ENCODE data around the gene STXBP2. TPM values are rescaled to one million over a fixed set of nuclear protein-coding genes. Genes with fewer than 3 reads are reported as not detected.
A peak's percentile ranks its signal among the peaks of the same experiment; 100 is the strongest.

STXBP2 gene
- total RNA-seq, 4 donors from 2014 or later, result 2.4 to 10.3 (median 8.2) TPM; not detected in 1

DNA sequence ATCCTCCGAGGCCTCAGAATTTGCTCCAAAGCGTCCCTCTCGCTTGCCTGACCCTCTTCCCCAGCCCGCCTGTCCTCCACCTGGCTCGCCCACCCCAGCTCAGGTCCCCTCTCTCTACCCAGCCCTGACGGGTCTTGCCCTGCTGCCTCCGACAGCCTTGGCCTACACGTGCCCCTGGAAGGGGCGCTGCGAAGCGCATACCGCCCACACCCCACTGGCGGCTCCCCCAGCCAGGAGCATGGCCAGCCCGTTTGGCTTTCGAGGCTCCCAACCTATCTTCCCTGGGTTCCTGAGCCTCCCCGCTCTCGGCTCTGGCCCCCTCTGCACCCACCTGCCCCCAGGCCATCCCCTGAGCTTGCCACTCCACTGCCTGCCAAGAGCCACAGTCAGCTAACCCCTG, 12.1 kb upstream of the STXBP2 start:
- H3K27ac ChIP-seq, result no peak overlapping the region
- intact Hi-C loops (cut with DNase I; ENCODE audit: low total_unique reads), result no loop called here
- peaks cover 0 to 13% of the 10 kb centered on the region in 2 donors for H3K4me1 ChIP-seq
- H3K36me3 ChIP-seq, result no peaks in the 10 kb centered on the region
- no peaks in the 10 kb centered on the region for H3K27me3 ChIP-seq
- no peak for TF ChIP-seq POLR2A (IDR thresholded peaks at IDR 0.05)
- TF ChIP-seq, protein P1, sequence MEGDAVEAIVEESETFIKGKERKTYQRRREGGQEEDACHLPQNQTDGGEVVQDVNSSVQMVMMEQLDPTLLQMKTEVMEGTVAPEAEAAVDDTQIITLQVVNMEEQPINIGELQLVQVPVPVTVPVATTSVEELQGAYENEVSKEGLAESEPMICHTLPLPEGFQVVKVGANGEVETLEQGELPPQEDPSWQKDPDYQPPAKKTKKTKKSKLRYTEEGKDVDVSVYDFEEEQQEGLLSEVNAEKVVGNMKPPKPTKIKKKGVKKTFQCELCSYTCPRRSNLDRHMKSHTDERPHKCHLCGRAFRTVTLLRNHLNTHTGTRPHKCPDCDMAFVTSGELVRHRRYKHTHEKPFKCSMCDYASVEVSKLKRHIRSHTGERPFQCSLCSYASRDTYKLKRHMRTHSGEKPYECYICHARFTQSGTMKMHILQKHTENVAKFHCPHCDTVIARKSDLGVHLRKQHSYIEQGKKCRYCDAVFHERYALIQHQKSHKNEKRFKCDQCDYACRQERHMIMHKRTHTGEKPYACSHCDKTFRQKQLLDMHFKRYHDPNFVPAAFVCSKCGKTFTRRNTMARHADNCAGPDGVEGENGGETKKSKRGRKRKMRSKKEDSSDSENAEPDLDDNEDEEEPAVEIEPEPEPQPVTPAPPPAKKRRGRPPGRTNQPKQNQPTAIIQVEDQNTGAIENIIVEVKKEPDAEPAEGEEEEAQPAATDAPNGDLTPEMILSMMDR (IDR thresholded peaks at IDR 0.05), result no peak
- H3K9me3 ChIP-seq, result no peaks in the 10 kb centered on the region
- DNase-seq, result no peak
- no peak overlapping the region for H3K4me3 ChIP-seq

DNA sequence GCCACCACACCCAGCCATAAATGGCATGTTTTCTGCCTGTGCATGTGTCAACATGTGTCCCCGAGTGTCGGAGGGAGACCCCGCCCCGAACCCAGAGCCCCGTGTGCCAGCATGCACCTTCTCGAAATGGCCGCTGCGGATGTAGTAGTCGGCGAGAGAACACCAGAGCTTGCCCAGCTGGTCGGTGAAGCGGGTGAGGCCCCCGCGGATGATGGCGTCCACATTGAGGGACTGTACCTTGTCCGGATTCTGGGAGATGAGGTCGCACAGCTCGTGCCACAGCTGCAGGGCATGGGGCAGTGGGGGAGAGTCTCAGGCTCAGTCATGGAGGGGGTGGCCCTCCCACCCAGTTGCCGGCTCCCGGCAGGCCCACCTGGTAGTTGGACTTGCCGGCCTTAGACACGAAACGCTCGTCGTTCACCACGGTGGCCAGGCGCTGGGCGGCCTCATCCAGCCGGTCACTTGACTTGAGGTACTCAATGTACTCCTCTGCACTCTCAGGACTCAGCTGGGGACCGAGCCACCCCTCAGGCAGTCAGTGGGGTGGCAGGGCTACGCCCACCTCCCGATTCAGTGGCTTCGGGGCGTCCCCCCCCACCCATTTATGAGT, 11.0 kb upstream of the STXBP2 start:
- no peaks in the 10 kb centered on the region for H3K36me3 ChIP-seq
- H3K27ac ChIP-seq, result no peak overlapping the region
- H3K4me1 ChIP-seq, result peaks cover 8 to 16% of the 10 kb centered on the region in 2 donors
- H3K27me3 ChIP-seq, result no peaks in the 10 kb centered on the region
- intact Hi-C loops (cut with DNase I; ENCODE audit: low total_unique reads), result no loop called here
- DNase-seq, result no peak
- no peaks in the 10 kb centered on the region for H3K9me3 ChIP-seq
- H3K4me3 ChIP-seq, result no peak overlapping the region
- TF ChIP-seq, protein P1 (IDR thresholded peaks at IDR 0.05), result no peak
- no peak for TF ChIP-seq POLR2A (IDR thresholded peaks at IDR 0.05)

DNA sequence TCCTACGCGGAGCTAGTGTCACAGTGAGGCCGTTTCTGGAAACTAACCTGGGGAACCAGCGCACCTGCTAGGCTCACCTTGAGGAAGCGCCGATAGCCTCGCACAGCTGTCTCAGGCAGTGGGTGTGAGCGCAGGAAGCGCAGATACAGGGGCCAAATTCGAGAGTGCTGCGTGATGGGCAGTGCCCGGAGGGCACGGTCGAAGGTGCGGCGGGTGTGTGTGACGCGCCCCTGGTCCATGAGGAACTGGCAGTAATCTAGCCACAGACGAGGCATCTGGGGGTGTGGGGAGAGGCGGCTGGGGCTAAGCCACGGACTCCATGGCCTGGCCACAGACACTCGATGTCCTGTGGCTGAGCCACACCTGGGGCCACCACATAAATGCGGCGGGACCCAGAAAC, 9.7 kb upstream of the STXBP2 start:
- Histone ChIP-seq H3K4me1 (peaks cover 10 to 16% of the 10 kb centered on the region in 2 donors), H3K36me3 (no peaks in the 10 kb centered on the region), H3K9me3 (no peaks in the 10 kb centered on the region), H3K4me3 (no peak overlapping the region), H3K27me3 (no peaks in the 10 kb centered on the region), H3K27ac (no peak overlapping the region)
- DNase-seq, result no peak
- intact Hi-C loops (cut with DNase I; ENCODE audit: low total_unique reads), result no loop called here
- TF ChIP-seq, protein P1 (IDR thresholded peaks at IDR 0.05), result no peak
- no peak for TF ChIP-seq POLR2A (IDR thresholded peaks at IDR 0.05)

DNA sequence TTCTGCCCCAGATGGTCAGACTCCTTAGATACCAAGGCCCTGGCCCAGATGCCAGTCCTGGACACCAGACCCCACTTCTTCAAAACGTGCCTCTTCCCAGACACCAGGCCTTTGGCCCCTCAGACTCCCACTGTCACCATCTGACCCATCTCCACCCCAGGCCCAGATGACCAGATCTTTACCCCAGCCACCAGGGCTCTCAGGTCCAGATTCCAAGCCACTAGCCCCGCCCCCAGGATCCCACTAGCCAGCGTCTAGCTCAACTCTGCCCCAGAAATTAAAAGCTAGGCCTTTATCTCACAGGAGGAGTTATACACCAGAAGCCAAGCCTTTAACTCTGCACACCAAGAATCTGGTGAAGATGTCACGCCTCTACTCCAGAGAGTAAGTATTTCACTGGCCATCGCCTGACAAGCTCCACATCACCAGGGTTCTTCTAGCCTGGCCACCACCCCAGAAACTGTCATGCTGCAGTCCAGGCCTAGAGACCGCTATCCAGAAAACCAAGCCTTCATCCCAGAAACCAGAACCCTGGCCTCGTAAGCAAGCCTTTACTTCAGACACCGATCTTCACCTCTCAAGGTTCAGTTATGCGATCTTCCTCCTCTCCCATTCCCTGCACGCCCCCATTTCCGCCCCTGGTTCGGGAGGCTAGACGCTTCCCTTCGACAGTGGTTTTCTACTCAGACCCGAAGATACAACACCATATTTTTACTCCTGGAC, 8.2 kb upstream of the STXBP2 start:
- Histone ChIP-seq H3K4me3 (peak overlapping the region; percentile 91 to 100), H3K4me1 (peaks cover 10 to 16% of the 10 kb centered on the region in 2 donors), H3K36me3 (no peaks in the 10 kb centered on the region), H3K9me3 (no peaks in the 10 kb centered on the region), H3K27me3 (no peaks in the 10 kb centered on the region), H3K27ac (peak overlapping the region; percentile 84 to 88)
- intact Hi-C loops (cut with DNase I; ENCODE audit: low total_unique reads), result no loop called here
- no peak for TF ChIP-seq POLR2A (IDR thresholded peaks at IDR 0.05)
- TF ChIP-seq, protein P1 (IDR thresholded peaks at IDR 0.05), result no peak
- DNase-seq, result no peak

DNA sequence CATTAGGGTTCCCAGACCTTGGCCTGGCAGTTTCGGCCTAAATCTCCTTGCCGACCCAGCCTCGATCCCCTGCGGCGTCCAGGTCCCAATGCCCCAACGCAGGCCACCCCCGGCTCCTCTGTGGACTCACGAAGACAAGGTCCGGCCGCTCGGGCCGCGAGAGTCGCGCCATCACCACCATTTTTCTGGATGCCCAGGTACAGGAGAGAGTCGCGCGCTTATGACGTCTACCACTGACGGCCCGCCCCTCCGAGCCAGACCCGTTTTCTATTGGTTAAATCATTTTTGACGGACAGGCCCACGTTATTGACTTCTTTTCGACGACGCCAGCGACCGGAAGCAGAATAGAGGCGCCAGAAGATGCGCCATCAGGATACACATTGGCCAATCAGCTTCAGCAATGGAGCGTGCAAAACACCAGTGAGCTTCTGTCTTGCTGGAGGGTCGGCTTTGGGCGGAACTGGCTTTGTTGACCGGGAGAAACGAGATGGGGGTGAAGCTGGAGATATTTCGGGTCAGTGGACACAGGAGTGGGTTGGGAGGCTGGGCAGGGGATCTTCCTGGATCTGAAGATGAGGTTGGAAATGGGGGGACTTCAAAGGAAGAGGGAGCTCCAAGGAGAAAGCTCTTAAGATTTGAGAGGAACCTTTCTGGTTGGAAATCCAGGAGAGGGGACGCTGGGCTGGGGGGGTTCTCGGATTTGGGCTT, 7.4 kb upstream of the STXBP2 start, which contains the start of the genes PET100 and XAB2:
Gene PET100 (plus strand): TSS at position 447 of the 708 bp plus-strand sequence. CDS start 41 bp downstream, at position 488.
Gene XAB2 (minus strand): TSS at position 199 of the 708 bp plus-strand sequence. CDS start 18 bp downstream, at position 181.
- no peaks in the 10 kb centered on the region for H3K9me3 ChIP-seq
- H3K4me3 ChIP-seq, result peak within 1 kb of the TSS; percentile 91 to 100
- peak within 1 kb of the TSS; percentile 84 to 88 for H3K27ac ChIP-seq
- H3K4me1 ChIP-seq, result peaks cover 10 to 16% of the 10 kb centered on the region in 2 donors
- no peaks in the 10 kb centered on the region for H3K27me3 ChIP-seq
- TF ChIP-seq, protein P1 (IDR thresholded peaks at IDR 0.05), result peak in 1 of 4 experiments; percentile 30
- TF ChIP-seq POLR2A (IDR thresholded peaks at IDR 0.05), result peak; percentile 39 to 67
- H3K36me3 ChIP-seq, result no peaks in the 10 kb centered on the region
- intact Hi-C loops (cut with DNase I; ENCODE audit: low total_unique reads), result no loop called here
- DNase-seq, result peak; percentile 96 to 98

Measured in uterus (tissue), 4 donors.